Adipocyte (in vitro differentiated cells): ENCODE measurements around the gene OSCP1.

Experiments used
- DNase-seq: peaks from one replicate; pipeline ENCODE4 v3.0.0-alpha.2; 2015; ENCODE audit warnings: low read depth
- H3K27me3 ChIP-seq: replicated peaks from 2 replicates; pipeline ENCODE4 v1.7.0; 2013; ENCODE audit warnings: mild to moderate bottlenecking, low read length, moderate library complexity; ENCODE audit not compliant: control insufficient read depth, insufficient read depth
- H3K36me3 ChIP-seq: 2 replicates; pipeline ENCODE4 v1.7.0; 2013; ENCODE audit warnings: low read length, mild to moderate bottlenecking, moderate library complexity; ENCODE audit not compliant: control insufficient read depth, insufficient read depth, severe bottlenecking
- H3K4me1 ChIP-seq: 2 replicates; pipeline ENCODE4 v1.7.0; 2013; ENCODE audit warnings: mild to moderate bottlenecking, low read length, moderate library complexity; ENCODE audit not compliant: control insufficient read depth, insufficient read depth
- H3K4me3 ChIP-seq: 2 replicates; pipeline ENCODE4 v1.7.0; 2013; ENCODE audit warnings: mild to moderate bottlenecking, low read length, moderate library complexity
- H3K9ac ChIP-seq: 2 replicates; pipeline ENCODE4 v1.7.0; 2013; ENCODE audit warnings: mild to moderate bottlenecking, low read length, moderate library complexity
- H3K9me3 ChIP-seq: 2 replicates; pipeline ENCODE4 v1.7.0; 2013; ENCODE audit warnings: mild to moderate bottlenecking, low read length, moderate library complexity; ENCODE audit not compliant: control insufficient read depth

The OSCP1 gene

GRCh38 chr1:36377791-36378492, 72.3 kb downstream of the OSCP1 start:
- Histone ChIP-seq H3K4me3 (no peak overlapping the region), H3K9ac (no peak overlapping the region), H3K4me1 (peaks cover 37% of the 10 kb centered on the region), H3K9me3 (no peaks in the 10 kb centered on the region), H3K36me3 (peaks cover 6% of the 10 kb centered on the region), H3K27me3 (no peaks in the 10 kb centered on the region)
- no peak for DNase-seq

GRCh38 chr1:36372617-36373016, 77.6 kb downstream of the OSCP1 start:
- Histone ChIP-seq H3K36me3 (peaks cover 6% of the 10 kb centered on the region), H3K4me1 (peaks cover 42% of the 10 kb centered on the region), H3K9ac (peak overlapping the region; percentile 73), H3K27me3 (no peaks in the 10 kb centered on the region), H3K4me3 (no peak overlapping the region), H3K9me3 (no peaks in the 10 kb centered on the region)
- no peak for DNase-seq

- Histone ChIP-seq H3K4me1 (peaks cover 46% of the 10 kb centered on the region), H3K9ac (peak overlapping the region; percentile 35), H3K36me3 (peaks cover 13% of the 10 kb centered on the region), H3K4me3 (no peak overlapping the region), H3K9me3 (no peaks in the 10 kb centered on the region), H3K27me3 (no peaks in the 10 kb centered on the region)
- DNase-seq = peak; percentile 88
Observed at GRCh38 chr1:36369061-36369861, 81.0 kb downstream of the OSCP1 start.
